LNCAP (cell line): Measurements from ENCODE around the gene AIFM2.

Experiments used
- TF ChIP-seq, protein P1 (sequence below): fragments of 450-650 bp; IDR thresholded peaks from 2 replicates; pipeline ENCODE4 v1.5.1; 2017; ENCODE audit warnings: mild to moderate bottlenecking

AIFM2 gene

DNA sequence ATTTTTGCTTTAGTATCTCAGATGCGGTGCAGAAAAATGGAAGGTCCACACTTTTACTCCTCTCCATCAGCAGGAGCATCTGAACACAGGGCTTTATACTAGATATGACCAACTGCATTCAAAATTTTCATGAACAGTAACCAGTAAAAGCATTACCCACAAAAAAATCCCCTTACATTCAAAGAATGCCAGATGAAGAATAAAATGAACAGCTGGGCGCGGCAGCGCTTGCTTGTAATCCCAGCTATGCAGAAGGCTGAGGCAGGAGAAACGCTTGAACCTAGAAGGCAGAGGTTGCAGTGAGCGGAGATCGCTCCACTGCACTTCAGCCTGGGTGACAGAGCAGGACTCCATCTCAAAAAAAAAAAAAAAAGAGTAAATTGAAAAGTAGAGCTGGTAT lies 34.6 kb upstream of the AIFM2 start:
- TF ChIP-seq, protein P1, sequence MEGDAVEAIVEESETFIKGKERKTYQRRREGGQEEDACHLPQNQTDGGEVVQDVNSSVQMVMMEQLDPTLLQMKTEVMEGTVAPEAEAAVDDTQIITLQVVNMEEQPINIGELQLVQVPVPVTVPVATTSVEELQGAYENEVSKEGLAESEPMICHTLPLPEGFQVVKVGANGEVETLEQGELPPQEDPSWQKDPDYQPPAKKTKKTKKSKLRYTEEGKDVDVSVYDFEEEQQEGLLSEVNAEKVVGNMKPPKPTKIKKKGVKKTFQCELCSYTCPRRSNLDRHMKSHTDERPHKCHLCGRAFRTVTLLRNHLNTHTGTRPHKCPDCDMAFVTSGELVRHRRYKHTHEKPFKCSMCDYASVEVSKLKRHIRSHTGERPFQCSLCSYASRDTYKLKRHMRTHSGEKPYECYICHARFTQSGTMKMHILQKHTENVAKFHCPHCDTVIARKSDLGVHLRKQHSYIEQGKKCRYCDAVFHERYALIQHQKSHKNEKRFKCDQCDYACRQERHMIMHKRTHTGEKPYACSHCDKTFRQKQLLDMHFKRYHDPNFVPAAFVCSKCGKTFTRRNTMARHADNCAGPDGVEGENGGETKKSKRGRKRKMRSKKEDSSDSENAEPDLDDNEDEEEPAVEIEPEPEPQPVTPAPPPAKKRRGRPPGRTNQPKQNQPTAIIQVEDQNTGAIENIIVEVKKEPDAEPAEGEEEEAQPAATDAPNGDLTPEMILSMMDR, result no peak

DNA sequence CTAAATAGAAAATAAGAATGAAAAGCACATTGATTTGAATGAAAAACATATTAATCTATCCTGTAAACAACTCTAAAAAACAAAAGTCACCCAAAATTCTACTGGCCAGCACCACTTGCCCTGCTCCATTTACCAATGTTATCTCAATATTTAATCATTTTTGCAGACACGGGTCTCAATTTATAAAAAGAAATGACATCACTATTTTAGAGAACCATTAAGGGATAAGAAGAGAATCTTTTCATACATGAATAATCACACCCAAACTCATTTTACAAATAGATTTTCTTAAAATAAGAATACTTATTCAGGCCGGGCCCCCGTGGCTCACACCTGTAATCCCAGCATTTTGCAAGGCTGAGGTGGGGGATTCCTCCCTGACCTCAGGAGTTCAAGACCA lies 33.8 kb upstream of the AIFM2 start:
- TF ChIP-seq, protein P1, result no peak

DNA sequence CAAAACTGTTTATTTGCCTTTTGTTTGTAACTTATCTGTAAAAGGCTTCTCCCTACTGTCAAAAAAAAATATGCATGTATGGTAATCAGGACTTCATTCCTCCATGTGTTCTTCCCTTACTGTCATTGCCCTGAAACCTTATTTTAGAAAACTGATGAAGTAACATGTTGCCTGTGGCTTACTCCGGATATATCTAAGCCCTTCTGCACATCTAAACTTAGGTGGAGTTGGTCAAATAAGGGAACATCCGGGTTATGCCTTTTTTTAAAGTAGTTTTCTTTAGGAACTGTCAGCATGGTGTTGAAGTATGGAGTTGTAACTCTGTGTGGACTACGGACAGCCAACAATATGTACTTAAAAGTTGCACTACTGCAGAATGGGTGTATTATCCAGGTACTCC lies 31.5 kb upstream of the AIFM2 start:
- TF ChIP-seq, protein P1, result no peak

DNA sequence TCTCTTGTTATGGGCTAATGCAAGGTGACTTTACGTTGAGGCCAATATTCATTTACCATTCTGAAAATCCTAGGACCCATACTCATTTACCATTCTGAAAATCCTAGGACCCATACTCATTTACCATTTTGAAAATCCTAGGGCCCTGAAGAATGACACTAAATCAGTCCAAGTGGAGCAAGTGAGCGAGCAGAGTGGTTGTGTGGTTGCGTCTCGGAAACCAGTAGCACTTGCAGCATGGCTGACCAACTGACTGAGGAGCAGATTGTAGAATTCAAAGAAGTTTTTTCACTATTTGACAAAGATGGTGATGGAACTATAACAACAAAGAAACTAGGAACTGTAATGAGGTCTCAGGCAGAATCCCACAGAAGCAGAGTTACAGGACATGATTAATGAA lies 30.8 kb upstream of the AIFM2 start:
- TF ChIP-seq, protein P1, result no peak

DNA sequence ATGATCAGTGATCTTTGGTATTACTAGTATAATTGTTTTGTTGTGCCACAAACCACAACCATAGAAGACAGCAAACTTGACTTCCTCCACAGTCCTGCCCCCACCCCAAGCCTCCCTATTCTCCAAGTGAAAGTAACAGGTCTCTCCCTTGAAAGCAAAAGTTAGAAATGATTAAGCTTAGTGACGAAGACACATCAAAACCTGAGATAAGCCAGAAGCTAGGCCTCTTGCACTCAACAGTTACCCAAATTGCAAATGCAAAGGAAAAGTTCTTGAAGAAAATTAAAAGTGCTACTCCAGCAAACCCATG lies 30.2 kb upstream of the AIFM2 start:
- TF ChIP-seq, protein P1, result no peak

DNA sequence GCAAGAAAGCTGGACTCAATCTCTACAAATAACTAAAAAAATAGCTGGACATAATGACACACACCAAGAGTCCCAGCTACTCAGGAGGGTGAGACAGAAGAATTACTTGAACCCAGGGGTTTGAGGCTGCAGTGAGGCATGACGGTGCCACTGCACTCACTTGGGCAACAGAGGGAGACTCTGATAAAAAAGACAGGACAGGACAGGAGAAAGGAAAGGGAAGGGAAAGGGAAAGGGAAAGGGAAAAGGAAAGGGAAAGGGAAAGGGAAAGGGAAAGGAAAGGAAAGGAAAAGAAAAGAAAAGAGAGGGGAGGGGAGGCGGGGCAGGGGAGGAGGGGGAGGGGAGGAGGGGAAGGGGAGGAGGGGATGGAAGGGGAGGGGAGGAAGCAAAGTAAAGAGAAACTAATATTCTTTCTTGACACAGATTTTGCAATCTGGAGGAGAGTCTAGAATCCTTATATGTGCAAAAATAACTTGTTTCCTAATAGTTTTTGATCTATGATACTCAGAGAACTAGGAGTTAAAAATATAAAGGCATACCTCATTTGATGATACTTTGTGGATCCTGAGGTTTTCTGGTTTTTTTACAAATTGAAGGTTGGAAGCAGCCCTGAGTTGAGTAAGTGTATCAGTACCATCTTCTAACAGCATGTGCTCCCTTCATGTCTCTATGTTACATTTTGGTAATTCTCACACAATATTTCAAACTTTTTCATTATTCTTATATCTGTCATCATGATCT lies 29.7 kb upstream of the AIFM2 start:
- TF ChIP-seq, protein P1, result no peak

DNA sequence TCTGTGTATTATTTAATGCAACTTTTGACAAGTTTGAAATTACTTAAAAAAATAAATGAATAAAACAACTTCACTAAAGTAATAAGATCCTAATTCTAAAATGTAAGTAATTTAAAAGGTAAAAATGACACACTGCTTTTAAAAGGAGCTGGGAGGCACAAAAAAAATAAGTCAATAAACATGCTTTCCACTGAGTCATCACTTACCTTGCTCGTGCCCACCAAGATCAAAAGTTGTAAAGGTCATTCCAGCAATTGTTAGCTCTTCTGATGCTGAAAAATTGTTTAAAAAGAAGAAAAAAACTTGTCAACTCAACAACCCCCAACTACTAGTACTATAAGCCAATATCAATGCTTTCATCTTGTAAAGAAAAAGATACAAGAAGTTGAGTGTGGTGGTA lies 28.2 kb upstream of the AIFM2 start:
- TF ChIP-seq, protein P1, result no peak

DNA sequence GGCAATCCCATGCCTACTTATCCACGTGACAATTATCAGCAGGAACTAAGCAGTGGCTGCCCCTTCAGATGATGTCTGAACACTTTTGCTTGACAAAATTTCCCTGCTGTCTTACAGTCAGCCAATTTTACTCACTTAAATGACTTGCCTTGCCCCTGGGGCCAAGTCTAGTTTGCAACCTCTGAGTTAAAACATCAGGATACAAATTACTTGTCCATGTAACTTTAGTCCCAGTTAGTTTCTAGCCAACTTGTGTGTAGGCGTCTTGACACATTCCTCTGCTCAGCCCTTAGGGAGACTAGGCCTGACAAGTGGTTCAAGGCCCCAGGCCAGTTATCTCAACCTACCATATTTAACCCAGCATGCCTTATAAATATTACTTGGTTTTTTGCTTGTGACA lies 25.5 kb upstream of the AIFM2 start:
- TF ChIP-seq, protein P1, result no peak
